Measurements from ENCODE around the gene PTPRD. TPM values are rescaled to one million over a fixed set of nuclear protein-coding genes. Genes with fewer than 3 reads are reported as not detected.

The PTPRD gene
- total and polyA plus RNA-seq, 9 of the 15 experiments (the other 6 are each of a cell fraction or from before 2014, with no cell fraction given), result 0.11 TPM; not detected in 8

- in situ Hi-C loops (cut with MboI) (no loop called here), intact Hi-C loops (cut with micrococcal nuclease) (no loop called here)
- Histone ChIP-seq H3K9me1 (ENCODE audit: control insufficient read depth, insufficient read depth, low read length) (no peaks in the 10 kb centered on the region), H3K9me3 (replicated peaks; ENCODE audit: control insufficient read depth, insufficient read depth, low read depth, low read length) (no peaks in the 10 kb centered on the region), H4K20me1 (replicated peaks; ENCODE audit: control insufficient read depth, insufficient read depth, low read length) (no peaks in the 10 kb centered on the region), H3K4me1 (replicated peaks in 1 of 2; ENCODE audit: control insufficient read depth in 2 of 2, insufficient read depth in 2 of 2, low read length in 2 of 2) (no peaks in the 10 kb centered on the region), H3K4me3 (no peak overlapping the region), H3K79me2 (ENCODE audit: control insufficient read depth, insufficient read depth, low read length) (no peaks in the 10 kb centered on the region), H3K9ac (ENCODE audit: insufficient read depth in 1 of 2, low read depth in 2 of 2, low read length in 2 of 2) (no peak overlapping the region), H2AFZ (ENCODE audit: low read depth, low read length) (no peak overlapping the region), H3K27me3 (ENCODE audit: control insufficient read depth in 2 of 2, insufficient read depth in 2 of 2, low read length in 2 of 2) (no peaks in the 10 kb centered on the region), H3K27ac (ENCODE audit: extremely low read depth, low read depth, low read length) (no peak overlapping the region), H3K4me2 (ENCODE audit: insufficient read depth, low read length) (no peak overlapping the region), H3K36me3 (ENCODE audit: control insufficient read depth, insufficient read depth, low read length) (no peaks in the 10 kb centered on the region)
- no peak for TF ChIP-seq ELF1 (tag; IDR thresholded peaks at IDR 0.05)
- ChIA-PET POLR2A (no interaction called here), CTCF (ENCODE audit: low intra/inter-chr PET ratio) (no interaction called here)
- no peak for DNase-seq (ENCODE audit: extremely low read depth in 1 of 4, low spot score in 3 of 4)
- no peak for ATAC-seq
- 0% methylated on average over 6 of the region's 7 CpGs for WGBS (ENCODE audit: insufficient coverage, low coverage, missing lambda C conversion rate)
- FAIRE-seq, result no peak
- no TSS peak for BruUV-seq (replicated peaks)
Observed at GRCh38 chr9:8448226-8448625, 2164.6 kb downstream of the PTPRD start.

- Histone ChIP-seq H3K4me2 (ENCODE audit: insufficient read depth, low read length) (no peak overlapping the region), H3K9me3 (replicated peaks; ENCODE audit: control insufficient read depth, insufficient read depth, low read depth, low read length) (no peaks in the 10 kb centered on the region), H3K9me1 (ENCODE audit: control insufficient read depth, insufficient read depth, low read length) (no peaks in the 10 kb centered on the region), H3K4me3 (no peak overlapping the region), H3K79me2 (ENCODE audit: control insufficient read depth, insufficient read depth, low read length) (no peaks in the 10 kb centered on the region), H3K4me1 (replicated peaks in 1 of 2; ENCODE audit: control insufficient read depth in 2 of 2, insufficient read depth in 2 of 2, low read length in 2 of 2) (no peaks in the 10 kb centered on the region), H2AFZ (ENCODE audit: low read depth, low read length) (no peak overlapping the region), H3K27ac (ENCODE audit: extremely low read depth, low read depth, low read length) (no peak overlapping the region), H3K36me3 (ENCODE audit: control insufficient read depth, insufficient read depth, low read length) (no peaks in the 10 kb centered on the region), H3K27me3 (ENCODE audit: control insufficient read depth in 2 of 2, insufficient read depth in 2 of 2, low read length in 2 of 2) (no peaks in the 10 kb centered on the region), H4K20me1 (replicated peaks; ENCODE audit: control insufficient read depth, insufficient read depth, low read length) (no peaks in the 10 kb centered on the region), H3K9ac (ENCODE audit: insufficient read depth in 1 of 2, low read depth in 2 of 2, low read length in 2 of 2) (no peak overlapping the region)
- in situ Hi-C loops (cut with MboI) (no loop called here), intact Hi-C loops (cut with micrococcal nuclease) (no loop called here)
- ChIA-PET CTCF (ENCODE audit: low intra/inter-chr PET ratio) (no interaction called here), POLR2A (no interaction called here)
- no peak for DNase-seq (ENCODE audit: extremely low read depth in 1 of 4, low spot score in 3 of 4)
- no peak for ATAC-seq
- 0% methylated on average over 4 of the region's 4 CpGs for WGBS (ENCODE audit: insufficient coverage, low coverage, missing lambda C conversion rate)
- FAIRE-seq, result no peak
- no TSS peak for BruUV-seq (replicated peaks)
- no peak for TF ChIP-seq ZFPM2 (CRISPR knock-in tag; IDR thresholded peaks at IDR 0.05)
- TF ChIP-seq ZNF785 (CRISPR knock-in tag; IDR thresholded peaks at IDR 0.05), result no peak
- no peak for TF ChIP-seq RBM39 (optimal IDR thresholded peaks at IDR 0.05; ENCODE audit: low read depth, low read length)
- TF ChIP-seq ARID3B (CRISPR knock-in tag; IDR thresholded peaks at IDR 0.05; ENCODE audit: borderline replicate concordance), result no peak
- TF ChIP-seq SRSF3 (IDR thresholded peaks at IDR 0.05; ENCODE audit: insufficient read depth, low read length), result no peak
- TF ChIP-seq, protein P1, sequence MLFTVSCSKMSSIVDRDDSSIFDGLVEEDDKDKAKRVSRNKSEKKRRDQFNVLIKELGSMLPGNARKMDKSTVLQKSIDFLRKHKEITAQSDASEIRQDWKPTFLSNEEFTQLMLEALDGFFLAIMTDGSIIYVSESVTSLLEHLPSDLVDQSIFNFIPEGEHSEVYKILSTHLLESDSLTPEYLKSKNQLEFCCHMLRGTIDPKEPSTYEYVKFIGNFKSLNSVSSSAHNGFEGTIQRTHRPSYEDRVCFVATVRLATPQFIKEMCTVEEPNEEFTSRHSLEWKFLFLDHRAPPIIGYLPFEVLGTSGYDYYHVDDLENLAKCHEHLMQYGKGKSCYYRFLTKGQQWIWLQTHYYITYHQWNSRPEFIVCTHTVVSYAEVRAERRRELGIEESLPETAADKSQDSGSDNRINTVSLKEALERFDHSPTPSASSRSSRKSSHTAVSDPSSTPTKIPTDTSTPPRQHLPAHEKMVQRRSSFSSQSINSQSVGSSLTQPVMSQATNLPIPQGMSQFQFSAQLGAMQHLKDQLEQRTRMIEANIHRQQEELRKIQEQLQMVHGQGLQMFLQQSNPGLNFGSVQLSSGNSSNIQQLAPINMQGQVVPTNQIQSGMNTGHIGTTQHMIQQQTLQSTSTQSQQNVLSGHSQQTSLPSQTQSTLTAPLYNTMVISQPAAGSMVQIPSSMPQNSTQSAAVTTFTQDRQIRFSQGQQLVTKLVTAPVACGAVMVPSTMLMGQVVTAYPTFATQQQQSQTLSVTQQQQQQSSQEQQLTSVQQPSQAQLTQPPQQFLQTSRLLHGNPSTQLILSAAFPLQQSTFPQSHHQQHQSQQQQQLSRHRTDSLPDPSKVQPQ (CRISPR knock-in tag; IDR thresholded peaks at IDR 0.05; ENCODE audit: borderline replicate concordance), result no peak
- no peak for TF ChIP-seq MAFK (IDR thresholded peaks at IDR 0.05; ENCODE audit: low read length)
- no peak for TF ChIP-seq ZFX (CRISPR knock-in tag; IDR thresholded peaks at IDR 0.05)
- no peak for TF ChIP-seq HMBOX1 (IDR thresholded peaks at IDR 0.05)
- no peak for TF ChIP-seq CBFA2T2 (conservative IDR thresholded peaks at IDR 0.05)
- no peak for TF ChIP-seq POLR3A (IDR thresholded peaks at IDR 0.05; ENCODE audit: borderline replicate concordance, extremely low read depth, insufficient read depth, insufficient read length)
- no peak for TF ChIP-seq PHF21A (IDR thresholded peaks at IDR 0.05; ENCODE audit: borderline replicate concordance, low read depth)
Observed at GRCh38 chr9:8447601-8448000, 2165.2 kb downstream of the PTPRD start.
